Caco-2 (cell line): ENCODE measurements around the gene ANKRD50. TPM values are rescaled to one million over a fixed set of nuclear protein-coding genes. Genes with fewer than 3 reads are reported as not detected.

Experiments used
- BruUV-seq: library from RNA; stranded (reverse); fragments of 400-500 nt; replicated peaks from 2 replicates; lab custom pipeline; 2021; lab: Mats Ljungman, UMichigan
- CTCF ChIA-PET: fragments of 300-600 bp; sonication (Branson Sonifier 250); formaldehyde crosslinking; loops from one replicate; lab custom pipeline; 2022; ENCODE audit warnings: antibody characterized with exemption; lab: Charles Lee
- POLR2A ChIA-PET: fragments of 300-600 bp; sonication (Branson Sonifier 250); formaldehyde crosslinking; loops from one replicate; lab custom pipeline; 2022; ENCODE audit warnings: antibody characterized with exemption; lab: Charles Lee
- DNase-seq, 2 experiments: peaks; one replicate each; pipeline versions ENCODE4 v3.0.0 to v3.0.0-alpha.2; 2020 to 2022
- H3K27me3 ChIP-seq: replicated peaks from 2 replicates; pipeline ENCODE4 v1.6.0; 2011; ENCODE audit warnings: low read length; ENCODE audit not compliant: control insufficient read depth, insufficient read depth
- H3K36me3 ChIP-seq: 2 replicates; pipeline ENCODE4 v1.5.1; 2011; ENCODE audit warnings: low read length; ENCODE audit not compliant: control insufficient read depth, insufficient read depth
- H3K4me1 ChIP-seq: fragments of 250-450 bp; sonication (Bioruptor Pico); 2 replicates; pipeline ENCODE4 v1.5.1; 2020; ENCODE audit warnings: mild to moderate bottlenecking
- H3K4me3 ChIP-seq: 2 replicates; pipeline ENCODE4 v1.5.1; 2011; ENCODE audit warnings: low read depth, mild to moderate bottlenecking, control low read depth, low read length
- H3K9me3 ChIP-seq: fragments of 250-450 bp; sonication (Bioruptor Pico); 2 replicates; pipeline ENCODE4 v1.5.1; 2020; ENCODE audit warnings: mild to moderate bottlenecking, moderate library complexity
- H3K27ac Mint-ChIP-seq: one replicate; pipeline ENCODE4 v1.8.0; 2022; ENCODE audit warnings: mixed read lengths; ENCODE audit not compliant: unreplicated experiment
- H3K27me3 Mint-ChIP-seq: one replicate; pipeline ENCODE4 v1.8.0; 2022; ENCODE audit warnings: mixed read lengths; ENCODE audit not compliant: insufficient read depth, unreplicated experiment
- H3K36me3 Mint-ChIP-seq: one replicate; pipeline ENCODE4 v1.8.0; 2022; ENCODE audit warnings: mild to moderate bottlenecking, mixed read lengths; ENCODE audit not compliant: insufficient read depth, unreplicated experiment
- H3K4me1 Mint-ChIP-seq: one replicate; pipeline ENCODE4 v1.8.0; 2022; ENCODE audit warnings: low read depth, mixed read lengths; ENCODE audit not compliant: unreplicated experiment
- H3K4me3 Mint-ChIP-seq: one replicate; pipeline ENCODE4 v1.8.0; 2022; ENCODE audit warnings: mild to moderate bottlenecking, moderate library complexity, mixed read lengths; ENCODE audit not compliant: unreplicated experiment
- H3K9me3 Mint-ChIP-seq: one replicate; pipeline ENCODE4 v1.8.0; 2022; ENCODE audit warnings: mixed read lengths; ENCODE audit not compliant: unreplicated experiment
- intact Hi-C: fragments of 100-400 bp; cut with micrococcal nuclease; formaldehyde crosslinking; loops from one replicate; pipeline ENCODE4 v1.10.0; 2022; ENCODE audit not compliant: unreplicated experiment
- total RNA-seq: library from RNA; stranded (reverse); gene quantifications from 2 replicates; pipeline ENCODE4 v1.2.3, GENCODE V29; 2022
- TF ChIP-seq, protein P1 (sequence below), 2 experiments: fragments of 200-600 bp in 1 of 2; IDR thresholded peaks; 1 replicate in 1 of 2; 2 replicates in 1 of 2; pipeline versions ENCODE4 v1.5.1 to v1.8.0; 2011 to 2022; ENCODE audit warnings: antibody characterized with exemption in 1 of 2, control low read depth in 1 of 2, inconsistent platforms in 1 of 2, low read depth in 1 of 2, low read length in 1 of 2, mild to moderate bottlenecking in 1 of 2, moderate library complexity in 1 of 2; ENCODE audit not compliant: insufficient read depth in 1 of 2, severe bottlenecking in 1 of 2, unreplicated experiment in 1 of 2

ANKRD50 gene
- total RNA-seq, 1 experiment from 2014 or later = 7.0 TPM

DNA sequence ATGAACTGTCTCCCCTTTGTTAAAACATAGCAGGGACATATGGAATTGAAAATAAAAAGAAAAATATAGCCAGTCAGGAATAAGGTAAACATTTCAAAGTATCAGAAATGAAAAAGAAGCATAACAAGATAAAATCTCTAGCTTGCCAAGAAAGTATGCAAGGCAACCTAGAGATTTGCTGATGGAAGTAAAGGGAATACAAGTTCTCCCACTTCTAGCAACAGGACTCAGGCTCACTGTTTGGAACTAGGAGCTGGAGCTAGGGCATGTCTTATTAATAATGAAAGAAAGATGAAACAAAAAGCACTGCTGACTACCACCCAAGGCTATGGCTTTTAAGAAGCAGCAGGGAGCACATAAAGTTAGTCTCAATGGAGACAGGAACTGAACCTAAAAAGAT lies 18.2 kb downstream of the ANKRD50 start:
- TF ChIP-seq, protein P1, sequence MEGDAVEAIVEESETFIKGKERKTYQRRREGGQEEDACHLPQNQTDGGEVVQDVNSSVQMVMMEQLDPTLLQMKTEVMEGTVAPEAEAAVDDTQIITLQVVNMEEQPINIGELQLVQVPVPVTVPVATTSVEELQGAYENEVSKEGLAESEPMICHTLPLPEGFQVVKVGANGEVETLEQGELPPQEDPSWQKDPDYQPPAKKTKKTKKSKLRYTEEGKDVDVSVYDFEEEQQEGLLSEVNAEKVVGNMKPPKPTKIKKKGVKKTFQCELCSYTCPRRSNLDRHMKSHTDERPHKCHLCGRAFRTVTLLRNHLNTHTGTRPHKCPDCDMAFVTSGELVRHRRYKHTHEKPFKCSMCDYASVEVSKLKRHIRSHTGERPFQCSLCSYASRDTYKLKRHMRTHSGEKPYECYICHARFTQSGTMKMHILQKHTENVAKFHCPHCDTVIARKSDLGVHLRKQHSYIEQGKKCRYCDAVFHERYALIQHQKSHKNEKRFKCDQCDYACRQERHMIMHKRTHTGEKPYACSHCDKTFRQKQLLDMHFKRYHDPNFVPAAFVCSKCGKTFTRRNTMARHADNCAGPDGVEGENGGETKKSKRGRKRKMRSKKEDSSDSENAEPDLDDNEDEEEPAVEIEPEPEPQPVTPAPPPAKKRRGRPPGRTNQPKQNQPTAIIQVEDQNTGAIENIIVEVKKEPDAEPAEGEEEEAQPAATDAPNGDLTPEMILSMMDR (IDR thresholded peaks at IDR 0.05; ENCODE audit: insufficient read depth in 1 of 2, low read depth in 1 of 2, low read length in 1 of 2, severe bottlenecking in 1 of 2, unreplicated experiment in 1 of 2) = no peak
- ChIA-PET POLR2A (no interaction called here), CTCF (no interaction called here)
- no peaks in the 10 kb centered on the region; the same call in 1 of the 2 replicates for H3K36me3 ChIP-seq
- peaks cover 8% of the 10 kb centered on the region; the same call in 1 of the 2 replicates for H3K9me3 ChIP-seq
- intact Hi-C loops = no loop called here
- H3K9me3 Mint-ChIP-seq = peaks cover 37% of the 10 kb centered on the region
- no peak overlapping the region for H3K4me3 ChIP-seq
- H3K4me1 ChIP-seq = no peaks in the 10 kb centered on the region
- H3K4me3 Mint-ChIP-seq = no peak overlapping the region
- H3K4me1 Mint-ChIP-seq = peaks cover 6% of the 10 kb centered on the region
- no peaks in the 10 kb centered on the region for H3K27me3 ChIP-seq
- DNase-seq = no peak
- no peaks in the 10 kb centered on the region for H3K27me3 Mint-ChIP-seq
- BruUV-seq = no TSS peak
- no peaks in the 10 kb centered on the region for H3K36me3 Mint-ChIP-seq
- H3K27ac Mint-ChIP-seq = peak overlapping the region; percentile 6

DNA sequence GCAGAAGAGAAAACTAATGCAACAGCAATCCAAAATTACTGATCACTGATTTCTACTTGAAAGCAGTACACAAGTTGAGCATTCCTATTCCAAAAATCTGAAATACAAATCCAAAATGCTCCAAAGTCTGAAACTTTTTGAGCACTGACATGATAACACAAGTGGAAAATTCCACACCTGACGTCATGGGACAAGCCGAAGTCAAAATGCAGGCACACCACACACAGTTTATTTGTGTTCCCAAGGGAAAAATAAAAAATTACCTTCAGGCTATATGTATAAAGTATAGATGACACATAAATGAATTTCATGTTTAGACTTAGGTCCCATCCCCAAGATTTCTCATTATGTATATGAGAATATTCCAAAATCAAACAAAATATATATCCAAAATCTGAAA lies 20.7 kb downstream of the ANKRD50 start:
- no peak overlapping the region for H3K4me3 Mint-ChIP-seq
- intact Hi-C loops = no loop called here

DNA sequence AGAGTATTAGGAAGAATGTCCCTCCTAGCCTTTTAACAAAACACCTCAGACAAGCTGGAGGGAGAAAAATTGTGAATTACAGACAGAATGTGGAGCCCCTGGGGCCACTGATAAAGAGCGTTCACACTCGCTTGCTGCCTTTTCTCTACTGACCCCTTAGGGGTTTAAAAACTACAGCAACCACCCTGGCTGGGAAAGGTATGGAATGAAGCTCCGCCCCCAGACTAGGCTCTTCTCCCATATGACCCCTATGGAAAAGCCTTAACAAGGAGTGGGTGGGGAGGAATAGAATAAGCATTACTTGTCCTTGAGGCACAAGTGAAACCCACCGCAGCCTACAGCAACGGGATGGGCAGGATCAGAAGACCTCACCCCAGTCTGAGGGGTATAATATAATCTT lies 26.3 kb downstream of the ANKRD50 start:
- intact Hi-C loops = no loop called here
- Mint-ChIP-seq H3K27me3 (no peaks in the 10 kb centered on the region), H3K9me3 (no peaks in the 10 kb centered on the region), H3K4me1 (peaks cover 8% of the 10 kb centered on the region), H3K4me3 (no peak overlapping the region), H3K27ac (no peak overlapping the region), H3K36me3 (no peaks in the 10 kb centered on the region)
- ChIA-PET CTCF (no interaction called here), POLR2A (no interaction called here)
- TF ChIP-seq, protein P1 (IDR thresholded peaks at IDR 0.05; ENCODE audit: insufficient read depth in 1 of 2, low read depth in 1 of 2, low read length in 1 of 2, severe bottlenecking in 1 of 2, unreplicated experiment in 1 of 2) = no peak
- DNase-seq = no peak
- no TSS peak for BruUV-seq
- Histone ChIP-seq H3K4me1 (no peaks in the 10 kb centered on the region), H3K27me3 (no peaks in the 10 kb centered on the region), H3K9me3 (no peaks in the 10 kb centered on the region), H3K4me3 (no peak overlapping the region), H3K36me3 (no peaks in the 10 kb centered on the region; the same call in 1 of the 2 replicates)

More for the DNA sequence above, 20.7 kb downstream of the ANKRD50 start:
- CTCF ChIA-PET = no interaction called here
- Histone ChIP-seq H3K27me3 (no peaks in the 10 kb centered on the region), H3K4me3 (no peak overlapping the region), H3K4me1 (no peaks in the 10 kb centered on the region), H3K9me3 (peaks cover 5% of the 10 kb centered on the region; the same call in 1 of the 2 replicates), H3K36me3 (no peaks in the 10 kb centered on the region; the same call in 1 of the 2 replicates)
- Mint-ChIP-seq H3K36me3 (no peaks in the 10 kb centered on the region), H3K4me1 (peaks cover 6% of the 10 kb centered on the region), H3K27me3 (no peaks in the 10 kb centered on the region), H3K9me3 (peaks cover 21% of the 10 kb centered on the region), H3K27ac (no peak overlapping the region)
- TF ChIP-seq, protein P1 (IDR thresholded peaks at IDR 0.05; ENCODE audit: insufficient read depth in 1 of 2, low read depth in 1 of 2, low read length in 1 of 2, severe bottlenecking in 1 of 2, unreplicated experiment in 1 of 2) = no peak
- POLR2A ChIA-PET = no interaction called here
- DNase-seq = no peak
- no TSS peak for BruUV-seq
